Neuronal stem cell (in vitro differentiated cells): ENCODE results near the gene AIFM3.

Experiments
- DNase-seq: peaks from one replicate; pipeline ENCODE4 v3.0.0-alpha.2; 2013; ENCODE audit warnings: low spot score
- H2AFZ ChIP-seq: one replicate; pipeline ENCODE4 v1.6.1; 2013; ENCODE audit warnings: mild to moderate bottlenecking, low read length, inconsistent platforms
- H2AK5ac ChIP-seq: 2 replicates; pipeline ENCODE4 v1.6.1; 2013; ENCODE audit warnings: low read depth, mild to moderate bottlenecking, inconsistent platforms, low read length, moderate library complexity, mixed read lengths
- H2BK120ac ChIP-seq: 2 replicates; pipeline ENCODE4 v1.6.1; 2013; ENCODE audit warnings: low read depth, mild to moderate bottlenecking, inconsistent platforms, low read length, moderate library complexity, mixed read lengths
- H2BK12ac ChIP-seq: one replicate; pipeline ENCODE4 v1.6.1; 2013; ENCODE audit warnings: low read length, inconsistent platforms
- H2BK15ac ChIP-seq: 2 replicates; pipeline ENCODE4 v1.6.1; 2013; ENCODE audit warnings: mild to moderate bottlenecking, low read length, inconsistent platforms, mixed read lengths
- H2BK5ac ChIP-seq: one replicate; pipeline ENCODE4 v1.6.1; 2013; ENCODE audit warnings: inconsistent platforms, mild to moderate bottlenecking, low read length, moderate library complexity
- H3K14ac ChIP-seq: one replicate; pipeline ENCODE4 v1.6.1; 2013; ENCODE audit warnings: low read length, inconsistent platforms
- H3K18ac ChIP-seq: 2 replicates; pipeline ENCODE4 v1.6.1; 2013; ENCODE audit warnings: low read length, inconsistent platforms
- H3K23ac ChIP-seq: 2 replicates; pipeline ENCODE4 v1.6.1; 2013; ENCODE audit warnings: low read depth, mild to moderate bottlenecking, mixed read lengths, low read length, inconsistent platforms; ENCODE audit not compliant: poor library complexity
- H3K27ac ChIP-seq: replicated peaks from 3 replicates; pipeline ENCODE4 v1.5.1; 2013; ENCODE audit warnings: low read length, inconsistent platforms
- H3K27me3 ChIP-seq, 3 experiments: 2 replicates each; pipeline ENCODE4 v1.6.1; 2013; ENCODE audit warnings: low read length in 3 of 3, mild to moderate bottlenecking in 2 of 3, inconsistent platforms in 1 of 3, low read depth in 1 of 3, mixed read lengths in 1 of 3, moderate library complexity in 1 of 3; ENCODE audit not compliant: control insufficient read depth in 3 of 3, insufficient read depth in 3 of 3
- H3K36me3 ChIP-seq, 2 donors: replicated peaks in 1 of 2; 2 replicates each; pipeline ENCODE4 v1.6.1; 2013; ENCODE audit warnings: low read length in 2 of 2; ENCODE audit not compliant: control insufficient read depth in 2 of 2, insufficient read depth in 2 of 2
- H3K4ac ChIP-seq: 2 replicates; pipeline ENCODE4 v1.6.1; 2013; ENCODE audit warnings: inconsistent platforms, mild to moderate bottlenecking, low read length, moderate library complexity
- H3K4me1 ChIP-seq, 2 donors: 1 replicate in 1 of 2; 2 replicates in 1 of 2; pipeline ENCODE4 v1.6.1; 2013; ENCODE audit warnings: low read length in 2 of 2, low read depth in 1 of 2; ENCODE audit not compliant: control insufficient read depth in 2 of 2, insufficient read depth in 1 of 2
- H3K4me2 ChIP-seq: one replicate; pipeline ENCODE4 v1.6.1; 2013; ENCODE audit warnings: mild to moderate bottlenecking, low read length, inconsistent platforms; ENCODE audit not compliant: insufficient read depth, poor library complexity, severe bottlenecking
- H3K4me3 ChIP-seq, 2 donors: 2 replicates each; pipeline ENCODE4 v1.5.1; 2013; ENCODE audit warnings: low read length in 2 of 2, mild to moderate bottlenecking in 2 of 2, inconsistent platforms in 1 of 2, moderate library complexity in 1 of 2
- H3K79me1 ChIP-seq: one replicate; pipeline ENCODE4 v1.6.1; 2013; ENCODE audit warnings: low read depth, mild to moderate bottlenecking, inconsistent platforms, low read length, moderate library complexity
- H3K9ac ChIP-seq: one replicate; pipeline ENCODE4 v1.6.1; 2013; ENCODE audit warnings: mild to moderate bottlenecking, low read depth, low read length, inconsistent platforms; ENCODE audit not compliant: poor library complexity
- H3K9me3 ChIP-seq, 2 donors: replicated peaks in 1 of 2; 2 replicates each; pipeline versions ENCODE3 to v1.6.1; 2013; ENCODE audit warnings: low read length in 2 of 2, mild to moderate bottlenecking in 2 of 2, inconsistent platforms in 1 of 2, low read depth in 1 of 2, mixed read lengths in 1 of 2, moderate library complexity in 1 of 2; ENCODE audit not compliant: control insufficient read depth in 2 of 2, insufficient read depth in 1 of 2
- H4K8ac ChIP-seq: one replicate; pipeline ENCODE4 v1.6.1; 2013; ENCODE audit warnings: low read depth, mild to moderate bottlenecking, inconsistent platforms, low read length, moderate library complexity
- H4K91ac ChIP-seq: one replicate; pipeline ENCODE4 v1.6.1; 2013; ENCODE audit warnings: low read length, low read depth, mild to moderate bottlenecking, inconsistent platforms; ENCODE audit not compliant: poor library complexity
- WGBS, 2 donors: extraction: QIAGEN DNeasy Blood & Tissue Kit; methylation state at CpG; one replicate each; pipeline ENCODE4 v1.1.7; 2013; ENCODE audit warnings: missing lambda C conversion rate in 2 of 2, mixed read lengths in 1 of 2; ENCODE audit not compliant: insufficient read length in 2 of 2, insufficient replicate concordance in 1 of 2; ENCODE audit errors: extremely low coverage in 2 of 2; 5-methylcytosine and 5-hydroxymethylcytosine counted together

Gene AIFM3

GRCh38 chr22:20993304-20994127 is 26.5 kb downstream of the AIFM3 start:
- H2BK5ac ChIP-seq = no peak overlapping the region
- H2BK120ac ChIP-seq = no peak overlapping the region
- no peak overlapping the region for H3K4ac ChIP-seq
- no peak overlapping the region for H3K18ac ChIP-seq
- no peak overlapping the region for H2AFZ ChIP-seq
- H3K4me2 ChIP-seq = no peak overlapping the region
- no peak overlapping the region for H3K4me3 ChIP-seq
- H3K23ac ChIP-seq = peak overlapping the region; percentile 91
- DNase-seq = no peak
- H3K27ac ChIP-seq = no peak overlapping the region
- H2AK5ac ChIP-seq = no peak overlapping the region
- peaks cover 55 to 77% of the 10 kb centered on the region in 2 donors for H3K36me3 ChIP-seq
- no peak overlapping the region for H3K14ac ChIP-seq
- no peak overlapping the region for H3K9ac ChIP-seq
- H3K9me3 ChIP-seq = no peaks in the 10 kb centered on the region
- no peaks in the 10 kb centered on the region for H3K27me3 ChIP-seq
- H2BK15ac ChIP-seq = no peak overlapping the region
- H4K91ac ChIP-seq = no peak overlapping the region
- H2BK12ac ChIP-seq = no peak overlapping the region
- peak overlapping the region; percentile 23 for H4K8ac ChIP-seq
- no peaks in the 10 kb centered on the region for H3K4me1 ChIP-seq
- no CpG with 5 or more reads among the region's 29 CpGs for WGBS, 2 donors
- H3K79me1 ChIP-seq = peaks cover 2% of the 10 kb centered on the region

GRCh38 chr22:20994128-20994901 is 27.3 kb downstream of the AIFM3 start:
- Histone ChIP-seq H2BK15ac (no peak overlapping the region), H3K4me2 (no peak overlapping the region), H3K4me1 (no peaks in the 10 kb centered on the region), H4K91ac (no peak overlapping the region), H2BK5ac (peak overlapping the region; percentile 50), H3K36me3 (peaks cover 60 to 85% of the 10 kb centered on the region in 2 donors), H3K23ac (peak overlapping the region; percentile 91), H3K4me3 (no peak overlapping the region), H2AK5ac (no peak overlapping the region), H2AFZ (no peak overlapping the region), H2BK120ac (no peak overlapping the region), H3K27ac (no peak overlapping the region), H3K14ac (no peak overlapping the region), H3K18ac (no peak overlapping the region), H3K79me1 (peaks cover 2% of the 10 kb centered on the region), H4K8ac (peak overlapping the region; percentile 2), H3K9me3 (no peaks in the 10 kb centered on the region), H3K27me3 (no peaks in the 10 kb centered on the region), H3K4ac (no peak overlapping the region), H3K9ac (peak overlapping the region; percentile 68), H2BK12ac (no peak overlapping the region)
- WGBS, 2 donors = no CpG with 5 or more reads among the region's 30 CpGs
- no peak for DNase-seq

- DNase-seq = no peak
- Histone ChIP-seq H2BK120ac (no peak overlapping the region), H4K8ac (no peak overlapping the region), H3K4me2 (no peak overlapping the region), H3K14ac (no peak overlapping the region), H3K4me3 (no peak overlapping the region), H2BK5ac (no peak overlapping the region), H3K36me3 (peaks cover 64 to 90% of the 10 kb centered on the region in 2 donors), H3K79me1 (peaks cover 5% of the 10 kb centered on the region), H3K4me1 (no peaks in the 10 kb centered on the region), H3K18ac (no peak overlapping the region), H3K9ac (no peak overlapping the region), H2AK5ac (no peak overlapping the region), H3K27ac (no peak overlapping the region), H3K27me3 (no peaks in the 10 kb centered on the region), H2AFZ (no peak overlapping the region), H2BK12ac (no peak overlapping the region), H3K4ac (no peak overlapping the region), H3K23ac (peak overlapping the region; percentile 91), H3K9me3 (no peaks in the 10 kb centered on the region), H2BK15ac (no peak overlapping the region), H4K91ac (no peak overlapping the region)
- no CpG with 5 or more reads among the region's 10 CpGs for WGBS, 2 donors
Measured at GRCh38 chr22:20994902-20995241, 27.8 kb downstream of the AIFM3 start.

GRCh38 chr22:20995329-20996030 is 28.4 kb downstream of the AIFM3 start:
- Histone ChIP-seq H2BK5ac (no peak overlapping the region), H3K9ac (no peak overlapping the region), H3K18ac (no peak overlapping the region), H3K23ac (peak overlapping the region; percentile 96), H3K4me1 (peaks cover 3 to 4% of the 10 kb centered on the region in 2 donors), H3K36me3 (peaks cover 70 to 94% of the 10 kb centered on the region in 2 donors), H2BK120ac (no peak overlapping the region), H2AFZ (no peak overlapping the region), H3K9me3 (no peaks in the 10 kb centered on the region), H2AK5ac (no peak overlapping the region), H3K14ac (no peak overlapping the region), H2BK15ac (no peak overlapping the region), H2BK12ac (no peak overlapping the region), H4K8ac (no peak overlapping the region), H3K4me2 (no peak overlapping the region), H3K4me3 (no peak overlapping the region), H3K27ac (no peak overlapping the region), H3K27me3 (no peaks in the 10 kb centered on the region), H3K4ac (no peak overlapping the region), H3K79me1 (peaks cover 10% of the 10 kb centered on the region), H4K91ac (no peak overlapping the region)
- WGBS, 2 donors = no CpG with 5 or more reads among the region's 23 CpGs
- DNase-seq = no peak
